ENCODE data around the gene CDKN2D. TPM values are rescaled to one million over a fixed set of nuclear protein-coding genes. Genes with fewer than 3 reads are reported as not detected.

The CDKN2D gene
- total and polyA plus RNA-seq, 2 of the 13 experiments (the other 11 are each of a cell fraction or from before 2014, with no cell fraction given): 5.4 to 8.6 TPM

DNA sequence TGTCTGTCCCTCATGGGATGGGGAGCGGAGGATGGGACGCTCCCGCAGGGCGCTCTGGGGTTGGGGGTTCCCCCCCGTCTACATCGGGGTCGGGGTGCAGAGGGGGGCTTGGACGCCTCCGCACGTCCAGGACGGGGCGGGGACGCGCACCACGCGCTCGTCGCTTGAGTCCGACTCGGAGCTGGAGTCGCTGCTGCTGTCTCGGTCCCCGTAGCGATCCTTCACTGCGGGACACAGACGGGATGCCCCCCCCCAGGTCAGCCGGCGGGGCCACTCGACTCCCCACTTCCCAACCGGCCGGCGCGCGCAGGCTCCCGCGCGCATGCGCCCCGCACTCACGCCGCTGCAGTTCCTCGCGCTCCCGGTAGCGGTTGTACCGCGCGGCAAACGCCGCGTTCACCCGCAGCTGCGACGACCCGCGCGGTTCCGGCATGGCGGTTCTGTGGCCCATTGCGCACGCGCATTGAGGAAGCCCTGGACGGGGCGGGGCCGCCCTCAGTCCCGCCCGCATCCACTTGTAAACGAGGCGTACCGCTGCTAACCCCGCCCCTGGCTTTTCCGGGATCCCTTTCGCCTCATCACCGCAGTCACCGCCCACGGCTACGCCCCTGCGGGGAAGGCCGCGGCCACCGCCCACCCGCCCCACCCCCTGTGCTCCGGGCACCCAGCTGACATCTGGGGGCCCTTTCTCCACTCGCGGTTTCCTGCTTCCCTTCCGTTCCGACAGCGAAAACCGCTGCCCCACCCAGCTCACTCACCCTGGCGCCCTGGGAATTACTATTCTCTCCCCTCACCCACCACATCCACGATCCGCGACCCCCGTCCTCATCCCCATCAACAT is 3.0 kb downstream of the CDKN2D start, which contains the start of gene KRI1 (continued):
- TF ChIP-seq, protein P1, sequence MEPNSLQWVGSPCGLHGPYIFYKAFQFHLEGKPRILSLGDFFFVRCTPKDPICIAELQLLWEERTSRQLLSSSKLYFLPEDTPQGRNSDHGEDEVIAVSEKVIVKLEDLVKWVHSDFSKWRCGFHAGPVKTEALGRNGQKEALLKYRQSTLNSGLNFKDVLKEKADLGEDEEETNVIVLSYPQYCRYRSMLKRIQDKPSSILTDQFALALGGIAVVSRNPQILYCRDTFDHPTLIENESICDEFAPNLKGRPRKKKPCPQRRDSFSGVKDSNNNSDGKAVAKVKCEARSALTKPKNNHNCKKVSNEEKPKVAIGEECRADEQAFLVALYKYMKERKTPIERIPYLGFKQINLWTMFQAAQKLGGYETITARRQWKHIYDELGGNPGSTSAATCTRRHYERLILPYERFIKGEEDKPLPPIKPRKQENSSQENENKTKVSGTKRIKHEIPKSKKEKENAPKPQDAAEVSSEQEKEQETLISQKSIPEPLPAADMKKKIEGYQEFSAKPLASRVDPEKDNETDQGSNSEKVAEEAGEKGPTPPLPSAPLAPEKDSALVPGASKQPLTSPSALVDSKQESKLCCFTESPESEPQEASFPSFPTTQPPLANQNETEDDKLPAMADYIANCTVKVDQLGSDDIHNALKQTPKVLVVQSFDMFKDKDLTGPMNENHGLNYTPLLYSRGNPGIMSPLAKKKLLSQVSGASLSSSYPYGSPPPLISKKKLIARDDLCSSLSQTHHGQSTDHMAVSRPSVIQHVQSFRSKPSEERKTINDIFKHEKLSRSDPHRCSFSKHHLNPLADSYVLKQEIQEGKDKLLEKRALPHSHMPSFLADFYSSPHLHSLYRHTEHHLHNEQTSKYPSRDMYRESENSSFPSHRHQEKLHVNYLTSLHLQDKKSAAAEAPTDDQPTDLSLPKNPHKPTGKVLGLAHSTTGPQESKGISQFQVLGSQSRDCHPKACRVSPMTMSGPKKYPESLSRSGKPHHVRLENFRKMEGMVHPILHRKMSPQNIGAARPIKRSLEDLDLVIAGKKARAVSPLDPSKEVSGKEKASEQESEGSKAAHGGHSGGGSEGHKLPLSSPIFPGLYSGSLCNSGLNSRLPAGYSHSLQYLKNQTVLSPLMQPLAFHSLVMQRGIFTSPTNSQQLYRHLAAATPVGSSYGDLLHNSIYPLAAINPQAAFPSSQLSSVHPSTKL (CRISPR knock-in tag; IDR thresholded peaks at IDR 0.05): peak; percentile 43; the same call in 1 of the 2 replicates
- peak; percentile 83 for TF ChIP-seq RNF2 (conservative IDR thresholded peaks at IDR 0.05; ENCODE audit: low read depth)
- 0 out of 2 replicates have a peak, but pooled peaks have one; percentile 84 for TF ChIP-seq ZNF614 (CRISPR knock-in tag; IDR thresholded peaks at IDR 0.05; ENCODE audit: borderline replicate concordance)
- TF ChIP-seq RFXANK (CRISPR knock-in tag; IDR thresholded peaks at IDR 0.05): 0 out of 2 replicates have a peak, but pooled peaks have one; percentile 58
- peak; percentile 93; the same call in 1 of the 2 replicates for TF ChIP-seq NFATC3 (CRISPR knock-in tag; IDR thresholded peaks at IDR 0.05)
- TF ChIP-seq RBFOX2 (IDR thresholded peaks at IDR 0.05; ENCODE audit: low read depth, low read length): peak; percentile 92
- TF ChIP-seq ZNF142 (CRISPR knock-in tag; IDR thresholded peaks at IDR 0.05): peak; percentile 92
- TF ChIP-seq SMAD1 (CRISPR knock-in tag; IDR thresholded peaks at IDR 0.05; ENCODE audit: borderline replicate concordance, low read depth): peak; percentile 90
- TF ChIP-seq ZNF589 (CRISPR knock-in tag; conservative IDR thresholded peaks at IDR 0.05): peak; percentile 90
- peak; percentile 70; the same call in 1 of the 2 replicates for TF ChIP-seq JDP2 (CRISPR knock-in tag; IDR thresholded peaks at IDR 0.05; ENCODE audit: borderline replicate concordance)
- TF ChIP-seq, protein P2, sequence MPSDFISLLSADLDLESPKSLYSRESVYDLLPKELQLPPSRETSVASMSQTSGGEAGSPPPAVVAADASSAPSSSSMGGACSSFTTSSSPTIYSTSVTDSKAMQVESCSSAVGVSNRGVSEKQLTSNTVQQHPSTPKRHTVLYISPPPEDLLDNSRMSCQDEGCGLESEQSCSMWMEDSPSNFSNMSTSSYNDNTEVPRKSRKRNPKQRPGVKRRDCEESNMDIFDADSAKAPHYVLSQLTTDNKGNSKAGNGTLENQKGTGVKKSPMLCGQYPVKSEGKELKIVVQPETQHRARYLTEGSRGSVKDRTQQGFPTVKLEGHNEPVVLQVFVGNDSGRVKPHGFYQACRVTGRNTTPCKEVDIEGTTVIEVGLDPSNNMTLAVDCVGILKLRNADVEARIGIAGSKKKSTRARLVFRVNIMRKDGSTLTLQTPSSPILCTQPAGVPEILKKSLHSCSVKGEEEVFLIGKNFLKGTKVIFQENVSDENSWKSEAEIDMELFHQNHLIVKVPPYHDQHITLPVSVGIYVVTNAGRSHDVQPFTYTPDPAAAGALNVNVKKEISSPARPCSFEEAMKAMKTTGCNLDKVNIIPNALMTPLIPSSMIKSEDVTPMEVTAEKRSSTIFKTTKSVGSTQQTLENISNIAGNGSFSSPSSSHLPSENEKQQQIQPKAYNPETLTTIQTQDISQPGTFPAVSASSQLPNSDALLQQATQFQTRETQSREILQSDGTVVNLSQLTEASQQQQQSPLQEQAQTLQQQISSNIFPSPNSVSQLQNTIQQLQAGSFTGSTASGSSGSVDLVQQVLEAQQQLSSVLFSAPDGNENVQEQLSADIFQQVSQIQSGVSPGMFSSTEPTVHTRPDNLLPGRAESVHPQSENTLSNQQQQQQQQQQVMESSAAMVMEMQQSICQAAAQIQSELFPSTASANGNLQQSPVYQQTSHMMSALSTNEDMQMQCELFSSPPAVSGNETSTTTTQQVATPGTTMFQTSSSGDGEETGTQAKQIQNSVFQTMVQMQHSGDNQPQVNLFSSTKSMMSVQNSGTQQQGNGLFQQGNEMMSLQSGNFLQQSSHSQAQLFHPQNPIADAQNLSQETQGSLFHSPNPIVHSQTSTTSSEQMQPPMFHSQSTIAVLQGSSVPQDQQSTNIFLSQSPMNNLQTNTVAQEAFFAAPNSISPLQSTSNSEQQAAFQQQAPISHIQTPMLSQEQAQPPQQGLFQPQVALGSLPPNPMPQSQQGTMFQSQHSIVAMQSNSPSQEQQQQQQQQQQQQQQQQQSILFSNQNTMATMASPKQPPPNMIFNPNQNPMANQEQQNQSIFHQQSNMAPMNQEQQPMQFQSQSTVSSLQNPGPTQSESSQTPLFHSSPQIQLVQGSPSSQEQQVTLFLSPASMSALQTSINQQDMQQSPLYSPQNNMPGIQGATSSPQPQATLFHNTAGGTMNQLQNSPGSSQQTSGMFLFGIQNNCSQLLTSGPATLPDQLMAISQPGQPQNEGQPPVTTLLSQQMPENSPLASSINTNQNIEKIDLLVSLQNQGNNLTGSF (CRISPR knock-in tag; IDR thresholded peaks at IDR 0.05): peak; percentile 91; the same call in 1 of the 2 replicates
- TF ChIP-seq ZNF343 (CRISPR knock-in tag; IDR thresholded peaks at IDR 0.05): no peak; the same call in 1 of the 2 replicates

Data from HepG2 (cell line).